Fibroblast of pulmonary artery (primary cell): ENCODE results near the gene MITF.

Experiments used
- DNase-seq: peaks from one replicate; pipeline ENCODE4 v3.0.0-alpha.2; 2010; ENCODE audit warnings: low read depth
- H3K4me3 ChIP-seq: replicated peaks from 2 replicates; pipeline ENCODE4 v1.5.1; 2011; ENCODE audit warnings: low read depth, mild to moderate bottlenecking, control low read depth, low read length, moderate library complexity
- TF ChIP-seq, protein P1 (sequence below): IDR thresholded peaks from 2 replicates; pipeline ENCODE4 v1.5.1; 2011; ENCODE audit warnings: mild to moderate bottlenecking, control low read depth, low read length, inconsistent platforms; ENCODE audit errors: missing control alignments

MITF gene

DNA sequence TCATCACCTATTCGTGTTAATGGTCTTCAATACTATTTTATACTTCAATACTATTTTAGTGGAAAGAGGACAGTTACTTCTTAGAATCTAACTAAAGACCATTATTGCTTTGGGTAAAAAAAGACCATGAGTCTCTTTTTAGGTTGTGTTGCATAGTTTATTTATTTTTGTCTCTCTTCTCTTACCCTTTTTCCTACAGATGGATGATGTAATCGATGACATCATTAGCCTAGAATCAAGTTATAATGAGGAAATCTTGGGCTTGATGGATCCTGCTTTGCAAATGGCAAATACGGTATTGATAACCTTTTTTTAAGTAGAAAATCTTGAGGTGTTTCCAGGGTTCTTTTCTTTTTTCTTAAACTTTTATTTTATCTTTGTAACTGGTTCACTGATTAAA lies 201.8 kb downstream of the MITF start:
- no peak for DNase-seq
- no peak overlapping the region for H3K4me3 ChIP-seq
- TF ChIP-seq, protein P1, sequence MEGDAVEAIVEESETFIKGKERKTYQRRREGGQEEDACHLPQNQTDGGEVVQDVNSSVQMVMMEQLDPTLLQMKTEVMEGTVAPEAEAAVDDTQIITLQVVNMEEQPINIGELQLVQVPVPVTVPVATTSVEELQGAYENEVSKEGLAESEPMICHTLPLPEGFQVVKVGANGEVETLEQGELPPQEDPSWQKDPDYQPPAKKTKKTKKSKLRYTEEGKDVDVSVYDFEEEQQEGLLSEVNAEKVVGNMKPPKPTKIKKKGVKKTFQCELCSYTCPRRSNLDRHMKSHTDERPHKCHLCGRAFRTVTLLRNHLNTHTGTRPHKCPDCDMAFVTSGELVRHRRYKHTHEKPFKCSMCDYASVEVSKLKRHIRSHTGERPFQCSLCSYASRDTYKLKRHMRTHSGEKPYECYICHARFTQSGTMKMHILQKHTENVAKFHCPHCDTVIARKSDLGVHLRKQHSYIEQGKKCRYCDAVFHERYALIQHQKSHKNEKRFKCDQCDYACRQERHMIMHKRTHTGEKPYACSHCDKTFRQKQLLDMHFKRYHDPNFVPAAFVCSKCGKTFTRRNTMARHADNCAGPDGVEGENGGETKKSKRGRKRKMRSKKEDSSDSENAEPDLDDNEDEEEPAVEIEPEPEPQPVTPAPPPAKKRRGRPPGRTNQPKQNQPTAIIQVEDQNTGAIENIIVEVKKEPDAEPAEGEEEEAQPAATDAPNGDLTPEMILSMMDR, result no peak

DNA sequence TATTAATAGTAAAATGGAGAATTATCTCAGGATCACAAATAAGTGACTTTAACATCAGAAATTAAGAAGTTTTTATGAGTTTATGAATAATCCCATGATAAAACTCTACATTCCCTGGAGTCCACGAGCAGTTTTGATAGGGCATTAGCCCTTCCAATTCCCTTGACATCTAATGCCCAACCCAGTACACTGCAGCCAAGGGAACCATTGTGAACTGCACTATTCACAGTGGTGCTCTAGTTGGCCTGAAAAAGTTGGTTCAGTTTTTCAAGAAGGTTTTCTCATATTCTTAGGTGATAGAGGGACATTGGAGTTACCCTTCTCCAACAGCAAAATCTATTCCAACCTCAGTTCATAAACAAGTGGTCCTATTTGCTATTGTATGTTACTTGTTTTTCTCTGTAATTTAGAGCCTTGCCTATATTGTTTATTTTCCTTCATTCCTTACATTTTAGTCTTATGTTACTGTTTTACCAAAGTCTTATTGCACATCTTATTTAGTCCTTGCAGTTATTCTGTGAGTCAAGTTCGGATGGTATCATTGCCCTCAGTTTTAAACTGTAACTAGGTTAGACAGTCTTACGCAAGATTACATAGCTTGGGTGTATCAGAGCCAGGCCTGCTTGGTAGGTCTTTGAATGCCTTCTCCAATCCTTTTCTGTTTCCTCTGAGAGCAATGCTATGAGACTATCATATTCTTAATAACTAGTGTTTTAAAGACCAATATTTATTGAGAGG lies 202.3 kb downstream of the MITF start:
- no peak overlapping the region for H3K4me3 ChIP-seq
- DNase-seq, result no peak
- TF ChIP-seq, protein P1, result no peak

DNA sequence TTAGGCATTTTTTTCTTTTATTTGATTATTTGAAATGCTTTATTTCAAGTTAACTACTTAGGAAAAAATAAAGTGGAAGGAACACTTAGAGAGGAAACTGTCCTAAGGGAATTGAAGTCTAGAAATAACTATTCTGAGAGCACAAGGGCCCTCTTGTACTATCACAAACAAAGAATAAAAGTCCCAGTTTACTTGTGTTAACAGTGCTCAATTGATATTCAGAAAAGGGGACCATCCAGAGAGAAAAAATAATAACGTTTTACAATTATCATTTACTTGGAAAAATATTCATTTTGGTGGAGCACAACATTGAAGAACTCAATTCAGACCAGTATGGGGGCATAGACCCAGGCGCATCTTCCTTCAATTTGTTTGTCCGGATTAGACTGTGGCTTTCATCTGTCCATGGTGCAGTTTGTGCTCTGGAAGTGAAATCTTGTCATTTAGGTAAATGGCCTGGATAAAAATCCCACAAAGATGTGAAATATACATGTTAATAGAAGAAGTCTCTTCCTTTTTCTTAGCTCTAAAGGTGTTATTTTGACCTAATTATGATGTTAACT lies 205.7 kb downstream of the MITF start:
- no peak overlapping the region for H3K4me3 ChIP-seq
- TF ChIP-seq, protein P1, result no peak
- DNase-seq, result no peak

DNA sequence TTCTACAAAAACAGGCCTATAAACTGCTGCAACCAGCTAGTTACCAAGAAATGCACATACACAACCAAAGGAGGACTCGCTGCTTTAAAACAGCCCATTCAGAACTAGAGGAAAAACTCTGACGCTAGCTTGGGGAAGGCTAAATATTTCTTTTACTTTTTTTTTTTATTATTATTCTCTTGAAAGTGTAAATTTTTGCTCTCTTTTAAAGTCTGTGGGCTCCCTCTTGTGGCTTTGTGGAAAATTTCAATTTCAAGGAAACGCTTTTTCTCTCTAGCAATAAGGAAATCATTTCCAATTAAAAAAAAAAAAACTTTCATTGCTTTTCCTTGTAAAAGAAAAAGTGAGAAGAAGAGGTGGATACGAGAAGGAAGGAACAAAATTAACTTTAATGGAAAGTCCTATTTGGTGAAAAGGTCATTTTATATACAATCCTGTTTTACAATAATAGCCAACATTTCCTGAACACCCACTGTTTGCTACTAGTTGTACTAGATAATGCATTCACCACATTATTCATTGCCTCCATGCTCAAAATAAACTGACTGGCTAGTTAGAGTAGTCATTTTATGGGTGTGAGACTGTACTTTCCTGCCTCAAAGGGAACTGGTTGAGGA lies 209.1 kb downstream of the MITF start:
- TF ChIP-seq, protein P1, result peak; percentile 58
- H3K4me3 ChIP-seq, result no peak overlapping the region
- DNase-seq, result peak; percentile 61

DNA sequence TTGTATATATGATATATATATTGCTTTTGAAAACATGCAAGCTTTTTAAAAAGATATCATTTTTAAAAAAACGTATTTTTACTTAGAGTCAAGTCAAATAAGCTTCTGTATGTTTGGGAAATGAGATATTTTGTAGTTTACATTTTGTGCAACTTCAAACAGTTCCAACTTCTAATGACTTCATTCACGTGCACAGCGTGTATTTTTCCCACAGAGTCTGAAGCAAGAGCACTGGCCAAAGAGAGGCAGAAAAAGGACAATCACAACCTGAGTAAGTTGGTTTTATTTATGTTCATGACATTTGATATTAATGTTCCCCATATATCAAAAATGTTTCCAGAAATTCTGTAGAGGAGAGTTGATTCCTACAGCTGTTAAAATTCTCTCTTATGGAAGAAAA lies 212.4 kb downstream of the MITF start:
- no peak overlapping the region for H3K4me3 ChIP-seq
- TF ChIP-seq, protein P1, result no peak
- no peak for DNase-seq

DNA sequence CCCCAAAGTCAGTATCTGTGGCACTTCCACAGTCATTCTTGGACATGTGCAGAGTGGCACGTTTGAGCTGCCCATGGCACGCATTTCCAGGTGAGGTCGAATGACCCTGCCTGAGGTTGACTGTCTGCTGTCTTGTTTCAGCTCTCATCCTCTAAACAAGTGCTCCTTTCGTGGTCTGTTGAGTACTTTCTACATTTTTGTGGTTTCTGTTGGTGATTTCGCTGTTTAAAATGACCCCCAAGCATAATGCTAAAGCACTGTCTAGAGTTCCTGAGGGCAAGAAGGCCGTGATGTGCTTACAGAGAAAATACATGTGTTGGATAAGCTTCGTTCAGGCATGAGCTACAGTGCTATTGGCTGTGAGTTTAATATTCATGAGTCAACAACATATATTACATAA lies 220.3 kb downstream of the MITF start:
- DNase-seq, result no peak
- TF ChIP-seq, protein P1, result no peak
- H3K4me3 ChIP-seq, result no peak overlapping the region
